Smooth muscle cell of the brain vasculature (primary cell): ENCODE data around the gene PDE4B.

Source experiments
- DNase-seq: peaks from one replicate; pipeline ENCODE4 v3.0.0-alpha.2; 2012; ENCODE audit warnings: low read depth, low spot score

PDE4B gene

DNA sequence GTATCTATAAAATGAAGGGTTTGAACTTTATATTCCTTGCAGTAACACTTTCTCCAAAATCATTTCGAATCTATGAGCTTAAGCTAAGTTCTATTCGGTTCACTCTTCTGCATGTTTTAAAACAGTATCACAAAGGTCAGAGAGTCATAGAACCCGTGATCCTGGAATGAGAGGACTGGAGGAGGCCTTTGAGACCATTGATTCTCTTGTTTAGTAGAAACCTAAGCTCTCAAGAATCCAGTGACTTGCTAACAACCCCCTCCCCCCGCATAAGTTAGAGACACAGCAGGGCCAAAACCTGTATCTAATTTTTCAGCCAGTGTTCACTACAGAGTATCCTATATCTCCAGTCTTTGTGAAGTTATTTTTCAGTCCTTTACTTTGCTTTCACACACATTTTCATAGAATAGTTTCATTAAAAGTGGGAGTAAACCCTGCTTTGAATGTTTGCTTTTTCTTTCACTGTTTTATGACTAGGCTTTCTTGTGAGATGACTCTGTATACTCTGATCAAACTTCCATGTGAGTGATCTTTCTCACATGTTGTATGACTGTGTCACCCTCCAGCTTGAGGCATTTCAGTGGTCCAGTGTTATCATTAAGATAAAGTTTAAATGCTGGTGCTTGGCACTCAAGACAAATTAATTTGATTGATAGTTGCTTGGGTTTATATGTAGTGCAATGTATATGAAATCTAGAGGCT is 465.9 kb downstream of the PDE4B start:
- DNase-seq, result no peak

DNA sequence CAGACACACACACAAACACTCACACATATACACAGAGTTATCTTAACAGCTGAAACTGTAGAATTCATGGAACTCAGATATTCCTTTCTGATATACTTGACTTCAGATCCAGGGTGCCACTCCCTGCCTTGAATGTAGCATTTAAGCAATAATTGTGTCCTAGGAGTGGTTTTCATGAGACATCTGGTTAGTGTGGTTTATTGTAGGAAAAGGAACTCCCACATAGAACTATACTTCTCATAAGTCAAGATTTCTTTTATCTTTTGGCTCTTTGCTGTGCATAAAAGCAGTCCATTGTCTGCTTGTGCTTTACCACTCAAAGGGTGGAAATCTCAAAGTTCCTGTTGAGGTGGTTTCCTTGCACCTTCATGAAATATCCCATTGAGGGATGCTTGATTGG is 468.7 kb downstream of the PDE4B start:
- no peak for DNase-seq

DNA sequence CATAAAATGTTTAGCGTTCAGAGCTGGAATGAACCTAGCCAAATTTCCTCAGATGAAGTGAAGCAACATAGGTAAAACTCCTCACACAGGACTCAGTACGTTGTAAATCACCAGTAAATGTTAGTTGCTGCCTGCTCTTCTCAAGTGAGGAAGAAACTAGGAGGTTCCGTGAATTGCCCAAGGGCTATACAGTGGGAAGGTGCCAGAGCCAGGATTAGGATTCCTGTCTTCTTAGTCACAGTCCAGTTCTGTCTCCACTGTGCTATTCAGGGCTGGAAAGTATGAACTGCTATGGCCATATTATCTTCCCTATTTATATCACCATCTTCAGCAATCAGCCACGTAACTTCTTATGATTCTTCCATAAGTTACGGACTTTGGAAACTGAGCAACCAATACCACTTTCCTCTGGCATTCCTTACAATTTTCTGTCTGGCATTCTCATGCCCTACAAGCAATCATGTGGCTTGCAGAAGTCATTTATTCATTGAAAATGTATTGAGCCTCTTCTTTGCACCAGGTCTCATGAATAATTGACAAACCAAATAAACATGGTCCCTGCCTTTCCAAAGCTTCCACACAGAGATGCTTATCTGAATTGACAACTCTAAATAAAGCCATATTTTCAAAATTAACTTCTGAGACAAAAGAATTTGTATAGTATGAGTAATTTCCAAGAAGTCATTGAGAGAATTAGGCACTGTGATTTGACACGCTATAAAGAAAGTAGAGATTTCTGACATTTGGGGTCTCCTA is 469.7 kb downstream of the PDE4B start:
- DNase-seq, result no peak

DNA sequence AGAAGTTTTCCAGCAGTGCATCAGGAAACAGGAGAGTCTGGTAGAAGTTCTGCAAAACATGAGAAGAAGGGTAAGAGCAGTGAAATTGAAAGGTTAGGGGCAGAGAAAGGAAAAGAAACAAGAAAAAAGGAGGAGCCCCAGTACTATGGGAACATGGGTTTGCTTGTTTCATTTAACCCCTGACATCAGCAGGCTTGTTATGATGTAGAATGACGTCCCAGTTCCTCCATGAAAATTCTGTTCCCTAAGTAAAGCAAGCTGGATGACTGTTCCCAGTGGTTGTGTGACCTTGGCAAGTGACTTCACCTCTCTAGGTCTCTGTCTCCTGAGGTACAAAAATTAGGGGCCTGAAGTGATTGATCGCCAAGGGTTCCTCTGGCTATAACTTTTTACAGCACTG is 472.6 kb downstream of the PDE4B start:
- no peak for DNase-seq

DNA sequence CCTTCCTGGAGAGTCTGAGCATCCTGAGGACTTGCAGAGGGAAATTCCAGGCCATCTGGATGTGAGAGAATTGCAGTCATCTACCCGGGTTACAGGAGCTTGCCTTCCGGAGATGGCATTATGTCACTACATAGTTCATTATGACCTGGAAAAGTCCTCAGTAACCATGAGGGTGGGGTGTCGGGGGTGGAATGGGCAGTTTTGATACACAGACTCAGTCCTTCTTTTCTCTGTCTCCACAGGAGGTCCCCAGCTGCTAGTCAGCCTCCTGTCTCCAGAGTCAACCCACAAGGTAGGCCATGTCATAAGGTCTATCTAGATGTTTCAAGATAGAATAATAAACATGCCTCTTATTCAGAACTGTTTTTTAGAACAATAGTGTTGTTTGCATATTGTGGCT is 473.1 kb downstream of the PDE4B start:
- no peak for DNase-seq

DNA sequence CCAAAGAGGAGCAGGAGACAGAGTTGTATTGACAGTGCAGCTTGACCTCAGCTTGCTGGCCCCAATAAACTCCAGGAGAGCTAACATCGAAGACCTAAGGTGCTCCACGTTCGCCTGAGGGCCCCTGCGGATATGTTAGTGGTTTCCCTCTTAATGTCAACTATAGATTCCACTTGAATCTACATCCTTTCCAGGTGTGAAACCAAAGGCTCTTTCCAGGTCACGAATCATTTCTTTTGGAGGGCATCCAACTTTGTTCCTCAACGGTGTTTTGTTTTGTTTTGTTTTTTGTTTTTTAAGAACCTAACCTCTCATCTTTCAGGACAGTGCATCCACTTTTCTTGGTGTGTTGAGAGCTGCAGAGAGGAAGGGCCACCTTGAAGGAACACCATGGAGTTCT is 473.7 kb downstream of the PDE4B start:
- no peak for DNase-seq

DNA sequence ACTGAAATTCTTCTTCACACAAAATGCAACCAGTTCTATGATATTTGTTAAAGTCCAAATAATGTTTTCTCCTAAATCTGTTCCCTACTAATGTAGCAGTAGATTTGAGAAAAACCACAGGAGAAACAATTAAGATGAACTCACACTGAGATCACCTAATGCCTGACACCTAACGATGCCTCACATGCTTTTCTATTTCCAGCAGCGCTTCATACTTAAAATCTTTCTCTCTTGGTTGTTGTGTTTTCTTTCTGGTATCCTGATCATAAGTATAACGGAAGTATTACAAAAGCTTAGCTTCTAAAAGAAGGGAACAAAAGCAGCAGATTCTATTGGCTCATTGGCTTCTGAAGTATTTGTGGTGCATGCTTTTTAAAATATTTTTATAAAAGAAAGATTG is 474.1 kb downstream of the PDE4B start:
- DNase-seq, result no peak

DNA sequence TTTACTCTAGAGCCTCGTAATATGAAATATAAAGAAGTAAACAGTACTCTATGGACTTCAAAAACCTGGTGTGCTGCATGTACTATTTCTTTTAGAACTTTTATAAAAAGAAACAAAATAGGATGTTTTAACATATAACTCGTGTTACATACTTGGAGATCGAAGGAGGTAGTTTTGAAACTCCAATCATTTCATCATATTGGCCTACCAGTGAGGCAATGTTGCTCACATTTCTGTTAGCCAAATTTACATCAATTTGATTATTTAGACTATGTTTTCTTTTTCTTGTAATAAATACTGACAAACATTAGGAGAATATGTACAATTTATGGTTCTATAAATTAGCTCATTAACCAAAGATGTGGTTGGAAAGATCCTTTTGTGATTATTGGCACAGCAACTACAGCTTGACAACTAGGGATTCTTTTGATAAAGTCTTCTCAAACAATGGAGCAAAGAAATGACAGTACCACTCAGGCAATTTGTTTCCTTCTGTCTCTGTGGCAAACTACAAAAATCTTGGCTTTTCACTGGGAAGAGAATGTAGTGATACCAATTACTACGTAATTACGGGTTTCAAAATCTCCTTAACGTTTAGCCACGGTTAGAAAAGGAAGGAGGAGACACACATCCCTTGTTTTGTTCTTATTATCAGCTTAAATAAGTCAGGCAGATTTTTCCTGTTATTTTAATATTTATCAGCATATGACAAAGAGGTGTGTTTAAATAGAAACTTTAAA is 474.7 kb downstream of the PDE4B start:
- no peak for DNase-seq

DNA sequence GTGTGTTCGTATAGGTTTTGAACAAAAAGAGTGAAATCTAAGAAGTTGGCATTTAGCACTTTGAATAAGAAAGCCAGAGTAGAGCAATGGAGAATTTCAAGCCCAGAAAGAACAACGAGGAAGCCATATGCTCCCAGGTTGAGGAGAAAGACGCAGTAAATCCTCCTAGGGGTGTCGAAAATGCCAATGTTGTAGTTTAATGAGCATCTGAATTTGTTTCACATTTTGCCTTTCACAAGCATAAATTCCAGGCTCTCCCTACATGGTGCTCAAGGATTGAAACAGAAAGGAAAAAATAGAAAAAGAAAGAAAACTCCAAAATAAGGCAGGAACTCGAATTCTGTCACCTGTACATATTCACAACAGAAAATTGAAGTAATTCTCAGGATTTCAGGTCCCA is 476.5 kb downstream of the PDE4B start:
- DNase-seq, result no peak

DNA sequence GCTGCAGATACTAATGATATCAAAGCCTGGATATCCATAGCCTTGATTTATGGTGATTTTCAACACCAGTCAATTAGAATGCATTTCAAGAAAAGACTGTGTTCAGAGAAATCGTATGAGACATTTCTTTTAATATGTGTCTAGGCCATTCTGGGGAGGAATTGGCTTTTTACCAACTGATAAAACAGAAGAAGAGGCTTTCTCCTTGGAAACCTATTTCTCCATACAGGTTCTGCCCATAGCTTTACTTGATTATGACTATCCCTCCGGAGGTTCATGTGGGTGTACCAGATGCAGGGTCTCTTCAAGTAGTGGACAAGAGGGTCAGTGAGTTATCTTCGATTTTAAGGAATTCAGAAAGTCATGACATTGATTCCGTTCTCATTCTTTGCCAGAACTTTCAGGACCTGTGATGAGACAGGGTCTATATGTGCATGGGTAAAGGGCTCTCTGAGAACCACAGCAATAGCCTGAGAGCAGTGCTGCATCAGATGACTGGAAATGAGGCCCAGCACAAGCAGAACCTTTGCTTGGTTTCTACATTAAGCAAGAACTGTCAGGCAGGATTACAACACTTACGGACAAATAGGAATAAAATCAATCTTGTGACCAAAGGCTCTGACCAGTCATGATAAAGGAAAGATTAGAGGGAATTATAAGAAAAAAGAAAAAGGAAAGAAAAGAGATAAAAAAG is 477.6 kb downstream of the PDE4B start:
- DNase-seq, result no peak

DNA sequence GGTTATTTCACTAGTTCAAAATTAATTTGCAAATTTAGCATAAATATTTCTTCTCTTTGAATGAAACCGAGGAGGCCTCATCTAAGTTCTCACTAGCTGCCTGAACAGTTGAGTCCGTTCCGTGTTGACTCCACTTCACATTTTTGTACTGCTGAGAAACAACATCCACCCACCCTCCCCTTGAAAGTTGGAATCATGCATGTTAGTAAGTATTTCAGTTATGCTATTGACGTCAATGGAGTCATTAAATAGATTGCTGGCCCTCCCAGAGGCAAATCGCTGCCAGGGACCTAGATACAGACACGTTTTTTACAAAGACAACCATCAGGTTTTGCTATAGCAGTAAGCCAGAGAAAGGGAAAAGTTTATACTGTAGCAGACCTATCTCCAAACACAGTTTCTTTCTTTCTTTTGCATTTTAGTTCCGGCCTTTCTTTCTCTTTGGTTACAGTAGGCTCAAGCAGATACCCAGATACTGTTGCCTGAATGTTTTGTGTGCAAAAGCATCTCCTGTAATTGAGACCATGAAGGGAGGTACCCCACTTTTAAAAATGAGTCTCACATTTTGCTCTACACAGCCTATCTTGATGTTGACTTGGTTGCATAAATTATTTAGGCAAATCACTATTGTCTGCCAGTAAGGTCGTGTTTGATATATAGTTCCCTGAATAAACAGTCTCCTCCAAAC is 478.7 kb downstream of the PDE4B start:
- DNase-seq, result peak; percentile 90

DNA sequence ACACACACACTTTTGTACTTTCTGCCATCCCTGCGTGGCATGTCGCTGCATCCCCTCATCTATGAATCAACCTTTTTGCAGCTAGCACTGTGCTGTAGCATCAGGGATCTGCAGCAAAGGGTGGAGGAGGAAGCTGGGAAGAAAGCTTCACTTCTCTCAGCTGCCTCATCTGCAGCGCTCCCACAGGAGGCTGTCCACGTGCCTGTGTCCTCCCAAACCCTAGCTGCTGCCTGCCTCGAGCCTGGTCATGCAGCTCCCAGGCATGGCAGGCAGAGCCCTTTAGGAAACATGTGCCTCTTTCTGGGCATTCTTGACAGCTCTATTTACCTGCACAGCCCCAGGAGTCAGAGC is 479.2 kb downstream of the PDE4B start:
- no peak for DNase-seq

DNA sequence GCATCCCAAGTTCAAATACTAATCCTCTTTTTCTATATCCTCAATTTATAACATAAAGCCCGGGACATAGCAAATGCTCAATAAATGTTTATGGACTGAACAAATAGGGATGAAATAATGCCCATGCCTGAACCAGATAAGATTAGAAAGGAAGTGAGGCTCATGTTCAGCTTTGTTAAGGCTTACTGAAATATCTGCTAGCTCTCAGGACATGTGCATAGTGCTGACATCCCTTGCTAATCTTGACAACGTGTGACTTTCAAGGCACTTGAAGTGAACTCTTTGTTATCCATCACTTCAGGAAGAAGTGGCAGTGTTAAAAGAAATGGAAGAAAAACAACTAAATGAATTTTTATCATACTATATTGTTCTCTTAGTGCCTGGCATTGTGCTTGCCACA is 481.0 kb downstream of the PDE4B start:
- no peak for DNase-seq

DNA sequence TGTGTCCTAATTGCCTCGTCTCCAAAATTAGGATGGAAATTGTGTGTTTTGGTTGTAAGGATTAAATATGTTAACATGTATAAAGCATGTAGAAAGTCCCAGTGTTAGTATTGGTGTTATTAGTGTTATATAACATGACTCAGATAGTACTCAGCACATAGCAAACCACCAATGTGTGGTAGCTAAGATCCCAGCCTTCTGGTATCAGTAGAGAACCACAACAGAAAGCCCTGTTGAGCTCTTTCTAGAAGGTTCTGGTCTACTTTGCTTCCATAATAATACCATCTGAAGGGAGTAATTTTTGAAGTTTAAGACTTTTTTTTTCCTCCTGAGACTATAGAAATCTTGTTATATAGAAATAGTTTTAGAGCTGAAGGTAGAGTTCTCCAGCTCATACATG is 481.9 kb downstream of the PDE4B start:
- no peak for DNase-seq

DNA sequence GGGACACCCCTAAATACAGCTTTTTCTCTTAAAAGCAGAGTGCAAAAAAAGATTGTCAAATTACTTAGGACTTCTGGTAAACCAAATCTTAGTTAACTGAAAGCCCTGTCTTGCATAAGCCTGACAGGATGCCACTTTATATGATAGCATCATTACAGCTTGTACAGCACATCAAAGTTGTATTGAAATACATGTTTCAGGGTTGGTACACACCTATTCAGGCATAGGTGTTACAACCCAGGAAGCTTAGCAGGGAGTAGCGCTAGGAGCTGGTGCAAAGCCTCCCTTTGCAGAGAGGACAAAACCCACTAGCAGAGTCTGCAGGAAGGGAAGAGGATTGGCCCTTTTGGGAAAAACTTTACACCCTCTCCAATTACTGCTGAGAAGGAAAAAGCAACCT is 482.4 kb downstream of the PDE4B start:
- no peak for DNase-seq

DNA sequence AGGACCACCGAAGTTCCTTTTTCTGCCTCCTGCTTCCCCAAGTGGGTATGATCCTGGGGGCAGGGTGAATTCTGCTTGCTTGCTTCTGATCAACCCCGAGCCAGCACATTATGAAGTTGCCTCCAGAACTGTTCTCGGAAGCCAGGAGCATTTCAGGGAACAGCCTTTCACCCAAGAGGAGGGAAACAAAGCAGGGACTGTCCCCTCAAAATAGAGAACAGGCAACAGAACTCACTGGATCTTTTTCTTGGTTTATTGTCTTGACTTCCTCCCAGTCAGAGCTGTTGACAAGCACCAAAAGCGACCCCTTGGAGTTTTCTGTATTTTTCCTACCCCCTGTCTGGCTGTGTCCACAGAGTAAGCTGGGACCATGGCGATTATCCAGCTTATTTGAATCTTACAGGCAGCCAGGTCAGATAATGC is 482.9 kb downstream of the PDE4B start:
- no peak for DNase-seq

DNA sequence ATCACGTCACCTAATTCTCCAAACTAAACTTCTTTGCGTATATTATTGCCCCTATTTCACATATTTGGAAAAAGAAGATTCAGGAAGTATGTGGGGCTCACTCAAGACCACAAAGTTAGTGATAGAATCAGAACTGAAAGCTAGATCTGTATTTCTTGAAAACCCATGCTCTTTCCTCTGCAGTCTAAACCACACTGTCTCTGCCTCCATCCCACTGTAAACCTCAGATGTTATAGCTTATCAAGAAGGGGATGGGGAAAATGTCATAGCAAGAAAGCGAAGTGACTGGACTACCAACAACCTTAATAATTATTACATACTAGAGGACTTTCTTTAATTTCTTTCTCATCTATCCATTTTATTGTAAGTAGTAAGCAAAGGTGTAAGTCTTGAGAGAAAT is 483.5 kb downstream of the PDE4B start:
- no peak for DNase-seq

DNA sequence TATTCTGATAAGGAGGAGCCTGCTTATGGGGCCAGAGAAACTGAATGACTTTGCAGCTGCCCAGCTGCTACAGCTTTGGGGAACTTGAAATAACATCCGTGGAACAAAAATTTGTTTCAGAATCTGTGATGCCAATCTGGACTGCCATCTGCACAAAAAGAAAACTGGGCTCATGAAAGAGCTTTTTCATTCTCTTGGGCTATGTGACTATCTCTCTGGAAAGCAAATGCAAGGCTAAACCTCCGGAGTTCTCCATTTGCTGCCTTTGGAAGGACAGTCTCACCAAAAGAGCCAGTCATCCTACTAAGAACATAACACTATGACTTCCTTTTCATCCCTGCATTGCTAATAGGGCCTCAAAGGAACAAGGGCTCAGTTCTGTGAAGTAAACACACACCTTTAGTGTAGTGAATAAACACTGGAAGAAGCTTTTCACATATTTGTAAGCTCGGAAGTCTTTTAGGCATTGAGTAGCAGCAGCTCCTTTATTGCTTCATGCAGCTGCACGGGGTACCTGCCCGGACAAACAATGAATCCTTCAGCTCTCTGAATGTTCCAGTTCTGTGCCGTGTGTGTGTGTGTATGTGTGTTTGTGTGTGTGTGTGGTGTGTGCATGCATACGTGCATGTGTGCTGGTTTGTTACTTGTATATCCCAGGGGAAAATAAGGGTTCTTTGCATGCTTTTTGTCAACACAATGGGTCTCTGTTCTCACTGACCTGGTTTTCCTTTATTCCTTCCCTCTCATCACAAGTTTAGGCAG is 485.7 kb downstream of the PDE4B start:
- DNase-seq, result no peak

DNA sequence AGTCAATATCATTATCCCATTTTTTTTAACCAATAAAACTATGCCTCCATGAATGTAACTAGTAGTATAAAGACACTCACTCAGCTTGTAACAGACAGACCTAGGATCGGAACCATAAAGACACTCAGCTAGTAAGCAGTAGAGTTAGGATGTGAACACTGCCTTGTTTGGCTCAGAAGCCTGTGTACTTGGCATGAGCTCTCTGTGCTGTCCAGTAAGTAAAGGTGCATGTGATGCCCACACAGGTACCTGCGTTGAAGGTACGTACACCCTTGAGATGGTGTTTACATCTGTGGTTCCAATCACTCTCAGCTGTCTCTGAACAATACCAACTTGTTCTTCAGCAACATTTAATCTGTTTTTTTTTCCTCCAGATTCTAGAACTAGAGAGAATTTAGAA is 489.1 kb downstream of the PDE4B start:
- DNase-seq, result no peak

DNA sequence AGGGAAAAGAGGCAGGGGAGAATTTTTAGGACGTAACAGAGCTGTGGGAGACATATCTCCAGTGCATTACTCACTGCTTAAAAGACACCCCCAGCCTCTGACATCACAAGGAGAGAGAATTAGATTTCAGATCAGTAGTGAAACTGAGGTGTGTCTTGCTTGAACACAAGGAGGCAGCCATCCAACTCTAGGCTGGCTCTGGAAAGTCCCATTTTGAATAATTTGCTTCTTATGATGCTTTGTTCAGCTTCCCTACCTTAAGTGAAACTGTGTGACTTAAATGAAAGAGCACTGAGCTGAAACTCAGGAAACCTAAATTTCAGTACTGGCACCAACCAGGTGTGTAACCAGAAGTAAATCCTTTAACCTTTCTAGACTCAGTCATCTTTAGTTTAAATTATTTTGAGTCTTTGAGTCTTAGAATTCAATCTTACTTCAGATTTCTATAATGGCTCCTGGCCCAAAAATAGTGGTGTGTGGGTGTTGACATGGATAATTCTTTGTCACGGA is 489.7 kb downstream of the PDE4B start:
- DNase-seq, result no peak
